GM19238 (cell line): Measurements from ENCODE around the gene TYMS.
A peak's percentile ranks its signal among the peaks of the same experiment; 100 is the strongest.

Experiments
- DNase-seq: peaks from one replicate; pipeline ENCODE4 v3.0.0; 2011; ENCODE audit warnings: low spot score; ENCODE audit not compliant: insufficient read length

TYMS gene

GRCh38 chr18:711310-711656 lies 53.8 kb downstream of the TYMS start:
- DNase-seq, result no peak

GRCh38 chr18:711657-712400 lies 54.4 kb downstream of the TYMS start:
- DNase-seq, result peak; percentile 44

GRCh38 chr18:712401-713134 lies 55.1 kb downstream of the TYMS start, which contains the start of gene ENOSF1:
TSS of gene ENOSF1 (minus strand) at chr18:712630. CDS start at chr18:712587, 43 bp downstream.
- peak; percentile 86 for DNase-seq

GRCh38 chr18:713135-713490 lies 55.7 kb downstream of the TYMS start:
- no peak for DNase-seq

GRCh38 chr18:715626-716025 lies 58.2 kb downstream of the TYMS start:
- DNase-seq, result no peak

- DNase-seq, result no peak
Measured at GRCh38 chr18:717003-717402, 59.5 kb downstream of the TYMS start.
